HG02884 (cell line): ENCODE results near the gene GAPVD1.
A peak's percentile ranks its signal among the peaks of the same experiment; 100 is the strongest.
"Not testable (repeated sequence)": the region's sequence is repeated elsewhere in the genome, so short reads cannot be mapped to it uniquely, and the experiment has no call there.

ENCODE experiments used
- ATAC-seq: cut with Tn5 transposase; IDR thresholded peaks from one replicate; pipeline ENCODE4 v1.9.1; 2021; ENCODE audit warnings: mild to moderate bottlenecking, moderate library complexity; ENCODE audit not compliant: unreplicated experiment

GAPVD1 gene

DNA sequence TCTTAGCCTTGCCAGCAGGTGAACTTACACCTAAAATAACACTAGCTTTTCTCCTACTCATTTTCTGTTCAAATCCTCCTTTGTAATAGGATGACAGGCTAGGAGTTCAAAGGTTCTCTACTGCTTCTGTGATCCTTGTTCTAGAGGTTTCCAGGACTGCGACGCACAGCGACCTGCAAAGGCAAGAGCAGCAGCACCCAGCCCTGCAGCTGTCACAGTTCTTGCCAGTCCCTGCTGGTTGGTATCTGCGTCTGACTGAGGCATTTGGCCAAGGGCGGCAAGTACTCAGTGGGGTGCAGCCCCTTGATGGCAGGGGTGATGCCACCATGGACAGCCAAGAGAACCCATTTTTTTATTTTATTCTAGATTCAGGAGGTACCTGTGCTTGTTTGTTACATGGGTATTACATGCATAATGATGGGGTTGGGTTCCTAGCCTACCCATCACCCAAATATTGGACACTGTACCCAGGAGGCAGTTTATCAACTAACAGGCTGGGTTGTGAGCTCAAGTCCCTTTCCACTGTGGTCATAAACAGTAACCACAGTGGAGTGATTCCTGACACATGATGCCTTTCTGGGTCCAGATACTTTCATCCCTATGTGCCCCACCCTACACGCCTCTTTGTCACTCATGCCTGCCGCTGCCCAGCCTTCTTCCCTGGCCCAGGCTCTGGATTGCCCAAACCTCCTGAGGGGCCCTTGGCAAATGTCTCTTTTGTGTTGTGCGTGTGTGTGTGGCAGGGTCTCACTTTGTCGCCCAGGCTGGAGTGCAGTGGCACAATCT is 111.0 kb downstream of the GAPVD1 start:
- ATAC-seq = no peak

DNA sequence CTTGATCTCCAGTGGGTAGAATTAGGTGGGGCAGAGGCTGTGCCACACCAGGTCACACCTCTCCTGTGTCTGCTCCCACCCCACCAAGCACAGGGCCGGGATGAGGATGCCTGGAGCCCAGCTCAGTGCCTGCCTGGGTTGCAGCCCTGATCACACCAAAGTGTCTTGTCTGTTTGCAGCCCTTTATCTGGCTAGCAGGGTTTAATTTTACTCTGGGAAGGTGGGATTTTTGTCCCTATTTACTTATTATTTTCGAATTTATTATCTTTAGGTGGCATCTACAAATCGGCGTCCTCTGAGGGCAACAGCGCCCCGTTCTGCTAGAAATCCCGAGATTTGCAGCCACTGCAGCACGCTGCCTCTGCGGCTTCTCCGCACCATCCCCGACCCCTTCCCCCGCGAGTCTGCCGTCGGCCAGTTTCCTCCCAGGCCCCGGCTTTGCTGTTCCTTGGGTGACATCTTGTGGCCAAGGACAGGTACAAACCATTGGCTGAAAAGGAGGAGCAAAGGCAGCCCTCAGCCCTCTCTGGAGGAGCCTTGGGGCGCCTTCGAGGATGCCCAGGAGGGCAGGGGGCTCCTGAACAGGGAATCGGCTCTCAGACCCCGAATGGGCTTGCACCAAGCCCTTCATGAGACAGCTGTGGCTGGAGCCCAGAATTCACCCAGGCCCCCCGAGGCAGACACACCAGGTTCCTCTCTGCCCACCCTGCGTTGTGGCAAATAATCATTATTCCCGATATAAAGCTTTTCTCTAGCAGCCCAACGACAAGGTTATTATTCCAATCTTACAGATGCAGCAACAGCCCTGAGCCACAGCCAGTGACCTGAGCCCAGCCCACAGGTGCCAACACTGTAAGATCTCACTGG is 113.0 kb downstream of the GAPVD1 start:
- ATAC-seq = peak; percentile 65

DNA sequence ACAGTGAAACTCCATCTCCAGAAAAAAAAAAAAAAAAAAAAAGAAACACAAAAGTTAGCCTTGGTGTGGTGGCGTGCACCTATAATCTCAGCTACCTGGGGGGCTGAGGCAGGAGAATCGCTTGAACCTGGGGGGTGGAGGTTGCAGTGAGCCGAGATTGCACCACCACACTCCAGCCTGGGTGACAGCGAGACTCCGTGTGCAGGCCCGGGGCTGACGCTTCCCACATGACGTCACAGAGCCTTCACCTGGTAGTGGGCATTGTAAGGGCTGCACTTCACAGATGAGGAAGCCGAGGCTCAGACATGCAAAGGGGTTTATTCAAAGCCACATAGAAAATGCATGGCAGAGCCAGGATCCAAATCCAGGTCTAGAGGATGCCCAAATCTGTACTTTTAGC is 114.2 kb downstream of the GAPVD1 start:
- ATAC-seq = no peak

DNA sequence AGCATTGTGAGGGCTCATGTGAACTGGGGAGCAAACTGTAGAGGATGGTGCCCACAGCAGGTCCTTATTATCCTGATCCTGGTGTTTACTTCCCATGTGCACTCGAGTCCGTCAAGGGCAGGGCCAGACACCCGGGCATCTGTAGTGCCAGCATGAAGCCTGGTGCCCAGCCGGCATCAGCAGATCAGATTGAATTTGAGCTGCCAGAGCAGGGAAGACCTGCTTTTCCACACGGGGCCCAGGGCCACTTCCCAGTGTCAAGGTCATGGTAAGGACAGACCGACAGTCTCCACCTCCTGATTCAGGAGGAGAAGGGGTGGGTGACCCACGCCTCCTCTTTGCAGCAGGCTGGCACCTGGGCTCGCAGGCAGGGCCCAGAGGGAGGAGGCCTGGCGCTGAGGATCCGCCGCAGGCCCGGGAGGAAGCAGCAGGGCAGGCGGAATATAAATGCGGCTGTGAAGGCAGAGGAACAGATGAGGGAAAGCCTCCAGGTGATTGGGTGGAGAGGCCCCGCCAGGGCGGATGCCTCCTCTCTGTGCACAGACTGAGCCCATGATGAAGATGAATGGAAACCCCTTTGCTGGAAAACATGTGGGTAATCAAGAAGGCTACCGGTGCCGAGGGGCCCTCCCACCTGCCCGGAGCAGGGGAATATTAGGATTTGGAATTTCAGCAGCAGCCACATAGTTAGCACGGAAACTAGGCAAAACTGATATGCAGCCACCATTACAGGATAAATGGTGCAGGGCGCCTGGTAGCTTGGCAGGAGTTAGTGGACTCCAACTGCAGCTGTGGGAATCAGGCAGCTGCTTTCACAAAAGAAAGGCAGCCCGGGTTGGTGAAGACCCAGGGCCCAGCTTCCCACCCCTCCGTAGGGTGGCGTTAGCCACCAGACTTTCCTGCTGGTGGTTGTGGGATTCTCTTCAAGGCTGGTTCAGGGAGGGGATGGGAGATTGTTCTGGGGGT is 114.9 kb downstream of the GAPVD1 start:
- ATAC-seq = no peak

DNA sequence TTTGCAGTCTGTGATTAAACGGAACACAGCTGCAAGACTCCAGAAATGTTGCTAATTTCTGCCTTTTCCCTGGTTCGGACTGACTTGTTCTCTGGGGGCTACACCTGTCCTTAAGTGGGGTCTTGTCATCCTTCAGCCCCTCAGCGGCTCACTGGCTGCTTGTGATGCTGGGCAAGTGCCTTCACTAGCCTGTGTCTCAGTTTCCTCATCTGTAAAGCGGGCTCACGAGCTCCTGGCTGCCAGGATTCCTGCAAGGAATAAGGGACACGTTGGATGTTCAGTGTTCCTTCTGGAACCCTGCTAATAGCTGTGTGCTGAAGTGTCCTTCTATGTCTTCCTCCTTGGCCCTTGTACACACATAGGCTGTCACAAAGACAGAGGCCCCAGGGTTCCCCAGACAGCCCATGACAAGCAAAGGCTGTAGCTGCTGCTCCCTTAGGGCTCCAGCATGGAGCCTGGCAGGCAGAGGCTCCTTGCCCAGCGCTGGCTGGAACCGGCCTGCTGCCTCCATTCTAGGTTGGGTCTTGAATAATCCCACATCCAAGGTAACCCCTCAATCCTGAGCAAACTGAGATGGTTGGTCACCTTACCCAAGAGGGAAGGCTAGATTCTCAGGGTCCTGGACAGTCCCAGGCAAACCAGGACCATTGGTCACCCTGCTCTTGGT is 116.1 kb downstream of the GAPVD1 start:
- no peak for ATAC-seq

DNA sequence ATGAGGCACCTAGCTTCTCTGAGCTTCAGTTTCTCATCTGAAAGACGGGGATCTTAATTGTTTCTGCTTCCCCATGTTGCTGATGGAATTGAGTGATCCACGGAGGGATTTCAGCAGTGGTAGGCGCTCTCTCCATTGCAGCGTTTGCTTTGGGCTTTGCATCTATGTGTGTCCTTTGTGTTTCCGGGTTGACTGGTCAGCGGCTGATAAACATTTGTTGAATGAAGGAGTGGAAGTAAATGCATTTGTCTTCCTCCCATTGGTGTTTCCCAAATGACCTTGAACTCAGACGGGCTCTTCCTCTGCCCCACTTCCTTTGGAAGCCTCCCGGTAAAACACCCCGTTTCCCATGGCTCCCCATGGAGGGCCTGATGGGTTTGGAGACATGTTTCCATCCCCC is 117.2 kb downstream of the GAPVD1 start:
- no peak for ATAC-seq

DNA sequence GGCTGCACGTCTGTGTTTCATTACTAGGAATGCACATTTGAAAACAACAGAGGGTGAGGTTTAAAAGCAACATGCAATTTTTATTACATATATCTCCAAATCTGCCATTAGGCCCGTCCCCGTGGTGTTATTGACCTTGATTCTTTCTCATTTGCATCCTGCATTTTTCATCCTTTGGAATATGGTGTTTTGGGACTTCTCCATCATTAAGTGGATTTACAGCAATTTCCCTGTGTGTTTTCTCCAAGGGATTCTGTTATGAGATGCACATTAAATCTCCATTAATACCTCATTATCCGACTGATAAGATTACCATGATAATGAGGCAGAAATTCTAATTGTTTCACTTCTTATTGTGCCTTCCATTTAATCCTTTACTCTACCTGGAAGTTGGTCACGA is 117.6 kb downstream of the GAPVD1 start:
- no peak for ATAC-seq

DNA sequence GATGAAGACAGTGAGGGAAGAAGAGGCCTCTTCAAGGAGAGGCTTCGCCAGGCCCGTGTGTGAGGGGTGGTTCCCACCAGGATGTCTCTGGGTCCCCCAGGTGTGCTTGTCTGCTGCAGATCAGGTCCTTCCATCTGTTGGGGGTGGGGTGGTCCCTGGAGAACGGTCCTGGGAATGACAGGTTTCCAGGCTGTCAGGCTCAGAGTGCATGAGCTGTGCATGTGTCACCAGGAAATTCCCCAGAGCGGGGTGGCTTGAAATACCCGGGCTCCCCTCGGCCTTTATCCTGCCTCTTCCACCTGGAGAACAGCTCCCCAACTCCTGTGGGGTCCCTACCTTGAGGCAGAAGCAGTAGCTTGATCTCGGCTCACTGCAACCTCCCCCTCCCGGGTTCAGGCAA is 118.8 kb downstream of the GAPVD1 start:
- ATAC-seq = no peak

DNA sequence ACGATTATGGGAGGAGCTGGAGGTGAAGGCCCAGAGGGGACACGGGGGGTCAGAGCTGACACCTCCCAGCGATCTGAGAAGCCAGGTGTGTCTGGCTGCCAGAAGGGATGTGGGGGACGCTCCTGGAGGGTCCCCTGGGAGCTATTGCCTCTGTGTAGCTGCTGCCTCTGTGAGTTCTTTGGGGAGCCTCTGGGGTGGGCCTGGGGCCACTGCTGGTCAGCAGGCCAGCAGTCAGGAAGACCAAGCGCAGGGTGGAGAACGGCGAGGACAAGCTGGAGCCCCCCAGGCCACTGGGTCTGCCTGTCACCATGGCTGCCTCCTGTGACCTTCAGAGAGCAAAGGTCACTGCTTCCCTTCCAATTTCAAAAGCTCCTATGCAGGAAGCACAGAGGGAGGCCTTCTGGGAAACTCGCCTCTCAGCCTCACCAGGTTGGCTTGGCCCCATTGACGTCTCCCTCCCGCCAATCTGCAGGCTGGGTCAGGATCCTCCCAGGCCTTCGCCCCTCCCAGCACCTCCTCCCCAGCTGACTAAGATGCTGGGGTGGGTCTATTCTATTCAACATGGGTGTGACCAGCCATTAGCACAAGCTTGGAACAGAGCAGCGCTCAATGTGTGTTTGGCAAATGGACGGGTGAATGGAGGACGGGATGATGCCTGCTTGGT is 126.4 kb downstream of the GAPVD1 start:
- ATAC-seq = no peak

DNA sequence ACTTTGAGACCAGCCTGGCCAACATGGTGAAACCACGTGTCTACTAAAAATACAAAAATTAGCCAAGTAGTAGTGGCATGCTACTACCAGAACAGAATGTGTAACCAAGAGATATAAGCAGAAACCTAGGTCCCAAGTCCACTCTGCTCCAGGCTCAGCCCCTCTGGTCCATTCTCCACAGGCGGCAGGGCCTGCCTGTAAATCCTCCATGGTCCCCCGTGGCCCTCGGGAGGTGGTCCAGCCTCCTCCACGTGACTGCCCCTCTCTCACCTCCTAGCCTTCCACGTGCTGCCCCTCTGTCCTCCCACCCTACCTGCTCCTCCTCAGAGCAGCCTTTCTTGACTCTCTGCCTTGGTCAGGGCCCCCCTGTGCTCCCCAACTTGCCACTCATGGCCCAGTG is 127.4 kb downstream of the GAPVD1 start:
- ATAC-seq = no peak

DNA sequence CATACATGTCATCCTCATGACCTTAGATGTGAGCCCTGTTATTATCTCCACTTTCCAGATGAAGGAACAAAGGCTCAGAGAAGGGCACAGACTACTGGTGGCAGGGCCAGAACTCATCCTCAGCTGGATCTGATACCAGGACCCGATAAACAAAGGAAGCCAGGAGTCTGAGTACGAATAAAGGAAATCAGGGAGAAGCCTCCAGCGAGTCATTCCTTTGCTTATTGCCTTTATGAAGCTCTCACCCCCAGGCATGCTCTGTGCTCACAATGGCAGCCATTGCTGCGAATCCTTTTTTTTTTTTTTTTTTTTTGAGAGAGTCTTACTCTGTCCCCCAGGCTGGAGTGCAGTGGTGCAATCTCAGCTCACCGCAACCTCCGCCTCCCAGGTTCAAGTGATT is 130.1 kb downstream of the GAPVD1 start:
- ATAC-seq = no peak

DNA sequence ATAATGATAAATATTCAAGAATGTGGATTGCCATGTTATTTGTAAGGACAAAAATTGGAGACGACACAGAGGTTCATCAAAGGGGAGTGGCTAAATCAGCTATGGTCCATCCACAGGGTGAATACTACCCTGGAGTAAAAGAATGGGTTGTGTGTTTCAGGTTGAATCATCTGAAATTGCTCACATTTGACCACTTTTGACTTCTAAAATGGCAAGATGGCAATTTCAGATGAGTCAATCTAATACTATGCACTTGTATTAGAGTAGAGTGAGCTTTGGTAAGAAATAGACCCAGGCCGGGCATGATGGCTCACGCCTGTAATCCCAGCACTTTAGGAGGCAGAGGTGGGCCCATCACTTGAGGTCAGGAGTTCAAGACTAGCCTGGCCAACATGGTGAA is 131.8 kb downstream of the GAPVD1 start:
- no peak for ATAC-seq

DNA sequence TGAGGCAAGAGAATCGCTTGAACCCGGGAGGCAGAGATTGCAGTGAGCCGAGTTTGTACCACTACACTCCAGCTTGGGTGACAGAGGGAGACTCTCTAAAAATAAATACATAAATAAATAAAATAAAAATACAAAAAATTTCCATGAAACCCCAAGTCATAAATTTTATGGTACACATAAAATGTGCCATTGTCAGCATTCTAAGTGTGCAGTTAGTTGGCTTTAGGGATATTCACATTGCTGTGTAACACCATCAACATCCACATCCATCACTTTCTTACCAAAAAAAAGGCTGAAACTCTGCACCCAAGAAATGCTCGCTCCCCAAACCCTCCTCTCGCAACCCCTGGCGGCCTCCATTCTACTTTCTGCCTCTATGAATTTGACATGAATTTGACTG is 135.2 kb downstream of the GAPVD1 start:
- ATAC-seq = no peak

DNA sequence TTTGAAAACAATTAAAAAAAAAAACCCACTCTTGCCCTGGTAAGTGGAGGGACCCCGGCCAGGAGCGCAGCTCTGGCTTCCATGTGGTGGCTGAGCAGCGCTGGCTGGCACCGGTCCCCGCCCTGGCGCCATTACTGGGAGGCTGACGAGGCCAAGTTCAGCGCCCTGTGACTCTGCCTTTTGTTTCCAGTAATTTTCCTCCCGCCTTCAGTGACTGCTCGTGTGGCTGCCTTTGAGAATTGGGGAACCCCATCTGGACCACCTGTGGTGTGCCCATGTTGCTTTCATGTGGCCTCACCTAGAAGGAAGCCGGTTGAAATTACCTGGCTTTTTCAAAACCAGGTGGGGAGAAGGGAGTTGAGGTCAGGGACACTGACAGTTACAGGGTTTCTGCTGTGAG is 136.1 kb downstream of the GAPVD1 start:
- no peak for ATAC-seq

DNA sequence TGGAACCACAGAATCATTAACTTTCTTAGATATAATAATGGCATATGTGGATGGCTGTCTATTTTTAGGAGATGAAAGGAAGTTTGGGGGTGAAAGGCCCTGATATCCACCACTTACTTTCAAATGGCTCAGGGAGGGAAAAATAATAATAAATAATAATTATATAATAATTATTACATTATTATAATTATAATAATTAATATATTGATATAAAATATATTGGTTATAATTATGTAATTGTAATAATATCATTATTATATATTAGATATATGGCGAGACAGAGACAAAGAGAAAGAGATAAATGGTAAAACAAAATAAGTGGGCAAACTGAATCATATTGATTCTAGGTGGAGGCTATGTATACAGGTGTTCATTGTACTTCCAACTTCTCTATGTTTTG is 136.6 kb downstream of the GAPVD1 start:
- ATAC-seq = no peak

DNA sequence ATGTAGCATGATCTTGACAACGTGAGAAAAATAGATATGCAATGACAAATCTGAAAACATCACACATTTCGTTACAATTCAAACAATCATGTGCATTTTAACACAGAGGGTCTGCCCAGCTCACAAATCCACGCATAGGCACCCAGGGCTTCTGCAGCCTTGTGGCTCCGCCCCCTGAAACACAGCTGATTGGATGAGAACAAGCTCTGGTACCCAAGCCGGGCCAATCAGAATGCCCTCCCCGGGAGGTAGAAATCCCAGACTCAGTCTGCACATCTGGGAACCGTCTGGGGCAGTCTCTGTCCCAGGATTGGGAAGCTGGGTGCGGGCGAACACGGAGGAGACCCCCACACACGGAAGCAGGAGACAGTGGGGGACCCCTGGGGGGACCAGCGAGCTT is 137.5 kb downstream of the GAPVD1 start:
- ATAC-seq = no peak

DNA sequence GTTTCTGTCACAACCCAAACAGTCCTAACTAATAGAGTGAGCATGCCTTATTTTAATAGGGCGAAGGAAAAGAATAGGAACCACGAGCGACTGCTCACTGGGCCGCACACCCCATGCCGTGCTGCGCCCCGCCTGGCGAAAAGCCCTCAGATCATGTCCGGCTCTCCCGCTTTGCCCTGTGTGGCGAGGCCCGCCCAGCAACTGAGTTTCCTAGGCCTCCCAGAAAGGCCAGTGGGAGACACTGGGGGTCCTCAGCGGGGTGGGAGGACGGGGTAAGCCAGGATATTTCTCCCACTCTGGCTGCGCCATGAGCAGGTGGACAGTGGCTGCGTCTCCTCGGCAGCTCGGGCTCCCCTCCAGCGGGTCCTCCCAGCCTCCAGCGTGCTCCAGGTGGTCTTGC is 138.0 kb downstream of the GAPVD1 start:
- no peak for ATAC-seq

DNA sequence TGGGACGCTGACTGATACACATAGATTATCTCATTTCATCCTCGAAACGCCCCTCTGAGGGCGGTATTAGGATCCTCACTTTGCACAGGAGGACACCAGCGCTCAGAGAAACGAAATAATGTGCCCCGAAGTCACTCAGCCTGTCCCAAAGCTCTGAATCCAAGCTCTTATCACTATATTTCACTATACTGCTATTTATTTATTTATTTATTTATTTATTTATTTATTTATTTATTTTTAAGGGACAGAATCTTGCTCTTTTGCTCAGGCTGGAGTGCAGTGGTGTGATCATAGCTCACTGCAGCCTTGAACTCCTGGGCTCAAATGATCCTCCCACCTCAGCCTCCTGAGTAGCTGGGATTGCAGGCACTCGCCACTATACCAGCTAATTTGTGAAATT is 138.6 kb downstream of the GAPVD1 start:
- not testable (repeated sequence) for ATAC-seq

DNA sequence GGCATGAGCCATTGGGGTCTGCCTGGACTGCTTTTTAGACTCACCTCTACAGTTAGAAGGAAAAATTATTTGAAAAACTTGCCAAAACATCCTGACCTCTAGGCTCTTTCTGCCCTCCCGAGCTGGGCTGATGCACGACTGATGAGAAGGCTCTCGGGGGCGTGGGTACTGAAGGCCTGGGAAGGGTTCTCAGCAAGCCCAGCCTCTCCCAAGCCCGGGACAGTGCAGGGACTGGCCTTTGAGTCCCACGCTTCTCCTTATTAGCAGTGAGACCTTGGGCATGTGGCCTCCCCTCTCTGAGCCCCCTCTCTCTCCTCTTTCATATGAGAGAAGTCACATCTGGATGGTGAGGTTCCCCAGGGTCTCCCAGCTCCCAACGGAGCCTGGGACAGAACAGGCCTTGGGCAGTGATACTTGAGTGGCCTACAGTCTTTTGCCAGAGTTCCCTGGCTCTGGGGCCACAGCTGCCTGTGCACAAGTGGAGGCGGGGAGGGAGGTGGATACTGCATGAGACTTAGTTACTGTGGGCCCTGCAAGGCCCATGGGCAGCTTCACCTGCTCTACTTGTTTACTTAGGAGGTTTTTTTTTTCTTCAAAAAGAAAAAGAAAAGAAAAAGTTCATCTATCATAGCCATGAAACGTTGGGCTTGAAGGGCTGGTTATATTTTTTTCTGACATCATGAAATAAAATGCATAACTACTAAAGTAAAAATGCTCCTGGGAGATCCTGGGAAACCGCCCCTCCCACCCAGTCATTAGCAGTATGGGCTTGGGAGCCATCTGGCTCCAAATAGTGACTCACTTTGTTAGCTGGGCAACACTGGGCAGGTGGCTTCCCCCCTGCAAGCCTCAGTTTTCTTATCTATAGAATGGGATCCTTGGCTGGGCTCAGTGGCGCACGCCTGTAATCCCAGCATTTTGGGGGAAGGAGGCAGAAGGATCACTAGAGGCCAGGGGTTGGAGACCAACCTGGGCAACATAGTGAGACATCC is 139.4 kb downstream of the GAPVD1 start:
- no peak for ATAC-seq
